Thyroid gland (tissue), 4 donors: ENCODE measurements around the gene CCL20. TPM values are rescaled to one million over a fixed set of nuclear protein-coding genes. Genes with fewer than 3 reads are reported as not detected.

ENCODE experiments used
- DNase-seq, 2 donors: peaks; one replicate each; pipeline ENCODE4 v3.0.0-alpha.2; 2019
- H3K27ac ChIP-seq, 3 donors: fragments of 200-600 bp; sonication (generic); 1 replicate in 2 of 3; 2 replicates in 1 of 3; pipeline ENCODE4 v1.5.1; 2016 to 2019; ENCODE audit warnings: mild to moderate bottlenecking in 1 of 3, moderate library complexity in 1 of 3
- H3K27me3 ChIP-seq: fragments of 200-600 bp; sonication (generic); one replicate; pipeline ENCODE4 v1.5.1; 2019
- H3K36me3 ChIP-seq, 2 donors: fragments of 200-600 bp; sonication (generic); one replicate each; pipeline ENCODE4 v1.5.1; 2016 to 2019
- H3K4me1 ChIP-seq, 2 donors: fragments of 200-600 bp; sonication (generic); one replicate each; pipeline ENCODE4 v1.5.1; 2017 to 2019
- H3K4me3 ChIP-seq, 3 donors: fragments of 200-600 bp; sonication (generic); replicated peaks in 1 of 3; 1 replicate in 2 of 3; 2 replicates in 1 of 3; pipeline ENCODE4 v1.5.1; 2016; ENCODE audit warnings: mild to moderate bottlenecking in 1 of 3
- H3K9me3 ChIP-seq: fragments of 200-600 bp; sonication (generic); one replicate; pipeline ENCODE4 v1.5.1; 2017
- CTCF ChIP-seq, 6 experiments: fragments of 200-600 bp in 3 of 6; fragments of 450-650 bp in 3 of 6; sonication (generic) in 3 of 6; IDR thresholded peaks; one replicate each; pipeline ENCODE4 v1.5.1; 2016 to 2019; ENCODE audit warnings: antibody characterized with exemption in 6 of 6, mild to moderate bottlenecking in 2 of 6, inconsistent platforms in 1 of 6, moderate library complexity in 1 of 6
- POLR2A ChIP-seq, 2 donors: fragments of 450-650 bp; IDR thresholded peaks; one replicate each; pipeline ENCODE4 v1.6.1; 2017; ENCODE audit warnings: antibody characterized with exemption in 2 of 2, mild to moderate bottlenecking in 2 of 2, moderate library complexity in 1 of 2
- WGBS, 2 donors: methylation state at CpG; one replicate each; pipeline ENCODE4 v1.1.5; 2017; 5-methylcytosine and 5-hydroxymethylcytosine counted together
- intact Hi-C: fragments of 100-400 bp; cut with DNase I; formaldehyde crosslinking; loops from one replicate; pipeline ENCODE4 v1.15.1; 2023
- total RNA-seq, 4 donors: library from RNA; depleted of rRNA; stranded (reverse); fragments of >200 nt; gene quantifications; one replicate each; pipeline ENCODE4 v1.2.3, GENCODE V29; 2016

CCL20 gene
- total RNA-seq, 4 donors from 2014 or later, result not detected

- no peaks in the 10 kb centered on the region for H3K27me3 ChIP-seq
- no peak overlapping the region for H3K27ac ChIP-seq
- no peak overlapping the region for H3K4me3 ChIP-seq
- no peak for DNase-seq
- TF ChIP-seq POLR2A (IDR thresholded peaks at IDR 0.05), result no peak
- TF ChIP-seq CTCF (IDR thresholded peaks at IDR 0.05), result no peak
- H3K9me3 ChIP-seq, result no peaks in the 10 kb centered on the region
- H3K4me1 ChIP-seq, result peaks cover 0 to 9% of the 10 kb centered on the region in 2 donors
- intact Hi-C loops, result no loop called here
- H3K36me3 ChIP-seq, result no peaks in the 10 kb centered on the region
- 84 to 85% methylated on average over 3 of the region's 3 CpGs for WGBS, 2 donors
These were observed 14.4 kb upstream of the CCL20 start for GRCh38 chr2:227799202-227799601.

GRCh38 chr2:227802882-227803281, 10.8 kb upstream of the CCL20 start:
- intact Hi-C loops, result no loop called here
- no peaks in the 10 kb centered on the region for H3K27me3 ChIP-seq
- H3K9me3 ChIP-seq, result no peaks in the 10 kb centered on the region
- H3K4me3 ChIP-seq, result no peak overlapping the region
- no peak overlapping the region for H3K27ac ChIP-seq
- WGBS, 2 donors, result 64 to 66% methylated on average over 2 of the region's 2 CpGs
- no peaks in the 10 kb centered on the region for H3K4me1 ChIP-seq
- H3K36me3 ChIP-seq, result no peaks in the 10 kb centered on the region
- TF ChIP-seq CTCF (IDR thresholded peaks at IDR 0.05), result no peak
- TF ChIP-seq POLR2A (IDR thresholded peaks at IDR 0.05), result no peak
- no peak for DNase-seq

- TF ChIP-seq POLR2A (IDR thresholded peaks at IDR 0.05) (no peak), CTCF (IDR thresholded peaks at IDR 0.05) (no peak)
- Histone ChIP-seq H3K27me3 (no peaks in the 10 kb centered on the region), H3K4me3 (no peak overlapping the region), H3K9me3 (no peaks in the 10 kb centered on the region), H3K36me3 (no peaks in the 10 kb centered on the region), H3K27ac (no peak overlapping the region), H3K4me1 (no peaks in the 10 kb centered on the region)
- WGBS, 2 donors, result 82 to 88% methylated on average over 4 of the region's 4 CpGs
- no peak for DNase-seq
- intact Hi-C loops, result no loop called here
These were observed 8.7 kb upstream of the CCL20 start for GRCh38 chr2:227804975-227805374.

GRCh38 chr2:227805578-227805977, 8.1 kb upstream of the CCL20 start:
- Histone ChIP-seq H3K4me3 (no peak overlapping the region), H3K4me1 (no peaks in the 10 kb centered on the region), H3K36me3 (no peaks in the 10 kb centered on the region), H3K27ac (no peak overlapping the region), H3K27me3 (no peaks in the 10 kb centered on the region), H3K9me3 (no peaks in the 10 kb centered on the region)
- DNase-seq, result no peak
- 89 to 92% methylated on average over 15 of the region's 15 CpGs for WGBS, 2 donors
- no peak for TF ChIP-seq POLR2A (IDR thresholded peaks at IDR 0.05)
- no peak for TF ChIP-seq CTCF (IDR thresholded peaks at IDR 0.05)
- intact Hi-C loops, result no loop called here

GRCh38 chr2:227808936-227809335, 4.7 kb upstream of the CCL20 start:
- H3K36me3 ChIP-seq, result no peaks in the 10 kb centered on the region
- no peak for TF ChIP-seq POLR2A (IDR thresholded peaks at IDR 0.05)
- no peak for TF ChIP-seq CTCF (IDR thresholded peaks at IDR 0.05)
- H3K27ac ChIP-seq, result no peak overlapping the region
- DNase-seq, result no peak
- H3K4me3 ChIP-seq, result no peak overlapping the region
- 93 to 96% methylated on average over 1 of the region's 1 CpG for WGBS, 2 donors
- no peaks in the 10 kb centered on the region for H3K27me3 ChIP-seq
- intact Hi-C loops, result no loop called here
- H3K9me3 ChIP-seq, result no peaks in the 10 kb centered on the region
- H3K4me1 ChIP-seq, result no peaks in the 10 kb centered on the region
